Stomach (tissue), 4 donors: ENCODE measurements around the gene MRPL49.

Experiments
- EP300 ChIP-seq: sonication (generic); formaldehyde crosslinking; IDR thresholded peaks from one replicate; pipeline ENCODE4 v1.6.1; 2017; ENCODE audit warnings: antibody characterized with exemption
- POLR2AphosphoS5 ChIP-seq, 3 donors: sonication (generic); formaldehyde crosslinking; IDR thresholded peaks; one replicate each; pipeline ENCODE4 v1.6.1; 2016; ENCODE audit warnings: antibody characterized with exemption in 3 of 3

DNA sequence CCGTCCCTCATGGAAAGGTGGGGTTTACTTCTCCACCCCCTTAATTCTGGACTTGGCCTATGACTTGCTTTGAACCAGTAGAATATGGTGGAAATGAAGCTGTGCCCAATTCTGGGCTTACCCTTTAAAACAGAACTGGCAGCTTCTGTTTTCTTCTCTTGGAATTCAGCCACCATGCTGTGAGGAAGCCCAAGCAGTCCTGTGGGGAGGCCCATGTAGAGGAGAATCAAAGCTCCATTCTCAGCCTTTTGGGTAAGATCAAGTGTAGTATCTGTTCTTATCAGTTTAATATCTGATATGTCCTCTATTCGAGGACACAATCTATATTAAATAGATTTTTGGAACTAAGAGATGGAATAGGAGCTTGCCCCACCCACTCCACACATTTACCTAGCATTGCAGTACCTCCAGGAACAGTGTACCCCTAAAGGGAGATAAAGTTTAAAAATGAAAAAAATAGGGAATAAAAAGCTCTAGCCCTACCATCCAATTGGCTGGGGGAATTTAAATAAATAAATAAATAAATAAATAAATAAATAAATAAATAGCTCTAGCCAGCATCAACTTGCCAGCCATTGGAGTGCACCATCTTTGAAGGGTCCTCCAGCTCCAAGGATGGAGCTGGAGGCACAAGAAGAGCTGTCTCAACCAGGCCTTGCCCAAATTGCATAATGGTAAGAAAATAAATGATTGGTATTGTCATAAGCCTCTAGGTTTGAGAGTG is 25.4 kb downstream of the MRPL49 start:
- TF ChIP-seq POLR2AphosphoS5 (IDR thresholded peaks at IDR 0.05) (no peak), EP300 (no peak)
